Measurements from ENCODE around the gene LRRC34. TPM values are rescaled to one million over a fixed set of nuclear protein-coding genes. Genes with fewer than 3 reads are reported as not detected.

The LRRC34 gene
- total RNA-seq, 1 donor from 2014 or later: 4.7 TPM

DNA sequence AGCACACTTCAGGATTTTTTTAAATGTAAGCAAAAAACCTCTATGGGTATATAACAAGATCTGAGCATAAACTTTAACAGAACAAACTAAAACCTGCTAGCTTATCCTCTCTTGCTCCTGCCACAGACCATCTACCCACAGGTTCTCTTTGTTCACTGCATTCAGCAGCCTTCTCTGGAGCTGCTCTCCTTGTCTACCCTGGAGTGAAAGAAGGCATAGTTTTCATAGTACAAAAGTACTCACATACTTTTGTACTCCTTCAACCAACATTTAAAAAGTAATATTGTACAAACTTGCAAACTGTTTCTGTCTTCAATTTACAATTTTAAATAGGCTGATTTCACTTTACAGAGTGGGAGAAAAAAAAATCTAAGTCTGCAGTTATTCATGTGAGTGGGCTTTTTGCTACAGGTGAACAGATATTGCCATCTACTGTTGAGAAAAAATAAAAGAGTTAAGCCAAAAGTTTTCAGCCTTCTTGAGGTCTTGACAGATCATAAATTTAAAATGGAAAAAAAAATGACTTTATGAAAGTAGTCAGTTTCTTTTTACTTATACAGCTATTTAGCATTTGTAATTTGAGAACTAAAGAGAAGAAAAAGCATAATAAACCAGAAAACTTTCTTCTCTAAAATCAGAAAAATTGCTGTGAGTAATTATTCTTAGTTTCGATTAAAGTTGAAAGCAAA lies 68.2 kb downstream of the LRRC34 start:
- H3K36me3 Mint-ChIP-seq (ENCODE audit: low read depth): no peaks in the 10 kb centered on the region
- peaks cover 7% of the 10 kb centered on the region for H3K4me1 Mint-ChIP-seq
- peaks cover 22% of the 10 kb centered on the region for H3K27me3 Mint-ChIP-seq
- H3K4me3 Mint-ChIP-seq: no peak overlapping the region
- no peak overlapping the region for H3K27ac Mint-ChIP-seq
- DNase-seq: no peak
- no peaks in the 10 kb centered on the region for H3K9me3 Mint-ChIP-seq
- intact Hi-C loops (cut with micrococcal nuclease): loop anchor here (2.0 to 10.0 kb wide), 2 partner anchors 604 to 880 kb away; no protein-coding TSS in a partner anchor

Other genes starting within 250 kb of the LRRC34 start
- not detected in 2 replicates for gene MECOM, start 149.2 kb downstream of the LRRC34 start, total RNA-seq
- gene TERC, start 47.8 kb downstream of the LRRC34 start, total RNA-seq: 8.9 TPM in 1 of 2 replicates, not detected in the other
- gene ACTRT3, start 43.3 kb downstream of the LRRC34 start, total RNA-seq: 0.85 and 1.1 TPM in 2 replicates
- 15.9 and 17.2 TPM in 2 replicates for gene MYNN, start 39.5 kb downstream of the LRRC34 start, total RNA-seq
- 0.09 and 0.21 TPM in 2 replicates for gene LRRIQ4, start within 50 bp of the LRRC34 start, total RNA-seq
- not detected in 2 replicates for gene LRRC31, start 57.0 kb upstream of the LRRC34 start, total RNA-seq
- gene SAMD7, start 98.7 kb upstream of the LRRC34 start, total RNA-seq: not detected in 2 replicates
- gene SEC62, start 153.9 kb upstream of the LRRC34 start, total RNA-seq: 72.1 and 72.4 TPM in 2 replicates
- gene GPR160, start 225.1 kb upstream of the LRRC34 start, total RNA-seq: 3.4 and 3.6 TPM in 2 replicates